ENCODE data around the gene UMOD.

DNA sequence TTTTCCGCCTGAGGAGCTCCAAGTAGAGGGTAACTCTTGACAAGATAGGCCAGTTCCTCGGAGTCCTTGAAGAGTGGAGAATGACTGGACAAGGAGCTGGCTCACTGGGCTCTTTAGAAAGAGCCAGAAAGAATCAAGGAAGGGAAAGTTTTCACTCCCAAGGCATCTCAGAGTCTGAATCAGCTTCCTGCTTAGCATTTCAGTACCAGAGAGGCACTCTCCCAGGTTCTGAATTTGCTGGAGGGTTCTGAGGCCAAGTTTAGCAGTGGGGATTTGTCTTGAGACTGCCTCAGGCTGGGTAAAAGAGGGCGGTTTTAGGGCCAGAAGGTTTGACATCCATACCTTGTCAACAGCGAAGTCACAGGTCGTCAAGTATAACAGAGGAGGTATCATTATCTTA, 50.7 kb downstream of the UMOD start:
- TF ChIP-seq, protein P1, sequence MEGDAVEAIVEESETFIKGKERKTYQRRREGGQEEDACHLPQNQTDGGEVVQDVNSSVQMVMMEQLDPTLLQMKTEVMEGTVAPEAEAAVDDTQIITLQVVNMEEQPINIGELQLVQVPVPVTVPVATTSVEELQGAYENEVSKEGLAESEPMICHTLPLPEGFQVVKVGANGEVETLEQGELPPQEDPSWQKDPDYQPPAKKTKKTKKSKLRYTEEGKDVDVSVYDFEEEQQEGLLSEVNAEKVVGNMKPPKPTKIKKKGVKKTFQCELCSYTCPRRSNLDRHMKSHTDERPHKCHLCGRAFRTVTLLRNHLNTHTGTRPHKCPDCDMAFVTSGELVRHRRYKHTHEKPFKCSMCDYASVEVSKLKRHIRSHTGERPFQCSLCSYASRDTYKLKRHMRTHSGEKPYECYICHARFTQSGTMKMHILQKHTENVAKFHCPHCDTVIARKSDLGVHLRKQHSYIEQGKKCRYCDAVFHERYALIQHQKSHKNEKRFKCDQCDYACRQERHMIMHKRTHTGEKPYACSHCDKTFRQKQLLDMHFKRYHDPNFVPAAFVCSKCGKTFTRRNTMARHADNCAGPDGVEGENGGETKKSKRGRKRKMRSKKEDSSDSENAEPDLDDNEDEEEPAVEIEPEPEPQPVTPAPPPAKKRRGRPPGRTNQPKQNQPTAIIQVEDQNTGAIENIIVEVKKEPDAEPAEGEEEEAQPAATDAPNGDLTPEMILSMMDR (conservative IDR thresholded peaks at IDR 0.05): no peak
- TF ChIP-seq EZH2 (IDR thresholded peaks at IDR 0.05; ENCODE audit: low read depth): no peak
